ENCODE measurements around the gene CXorf49.
A peak's percentile ranks its signal among the peaks of the same experiment; 100 is the strongest.
"Not testable (repeated sequence)": the region's sequence is repeated elsewhere in the genome, so short reads cannot be mapped to it uniquely, and the experiment has no call there.

Gene CXorf49

GRCh38 chrX:71679575-71680207 is 38.4 kb downstream of the CXorf49 start:
- no peak overlapping the region for H3K27ac ChIP-seq
- no peak for TF ChIP-seq CTCF (conservative IDR thresholded peaks at IDR 0.05)

GRCh38 chrX:71677195-71677594 is 40.9 kb downstream of the CXorf49 start:
- not testable (repeated sequence) for H3K27ac ChIP-seq

GRCh38 chrX:71676068-71676795 is 41.9 kb downstream of the CXorf49 start:
- not testable (repeated sequence) for H3K27ac ChIP-seq

GRCh38 chrX:71675636-71676035 is 42.4 kb downstream of the CXorf49 start:
- not testable (repeated sequence) for H3K27ac ChIP-seq

- no peak overlapping the region for H3K27ac ChIP-seq
- TF ChIP-seq CTCF (conservative IDR thresholded peaks at IDR 0.05): no peak
Measured at GRCh38 chrX:71671938-71672337, 46.1 kb downstream of the CXorf49 start.

- no peak for TF ChIP-seq CTCF (conservative IDR thresholded peaks at IDR 0.05)
- H3K27ac ChIP-seq: no peak overlapping the region
Measured at GRCh38 chrX:71671043-71671780, 46.9 kb downstream of the CXorf49 start.

- TF ChIP-seq CTCF (conservative IDR thresholded peaks at IDR 0.05): peak; percentile 66
- not testable (repeated sequence) for H3K27ac ChIP-seq
Measured at GRCh38 chrX:71669947-71670346, 48.1 kb downstream of the CXorf49 start.

GRCh38 chrX:71669492-71669891 is 48.6 kb downstream of the CXorf49 start:
- TF ChIP-seq CTCF (conservative IDR thresholded peaks at IDR 0.05): no peak
- no peak overlapping the region for H3K27ac ChIP-seq

GRCh38 chrX:71668248-71668595 is 49.9 kb downstream of the CXorf49 start:
- no peak for TF ChIP-seq CTCF (conservative IDR thresholded peaks at IDR 0.05)
- H3K27ac ChIP-seq: no peak overlapping the region

Measured in VCaP (cell line).